Nephron progenitor cell (in vitro differentiated cells): Measurements from ENCODE around the gene COPRS.

Experiments used
- DNase-seq: peaks from one replicate; pipeline ENCODE4 v3.0.0; 2021
- H3K27ac Mint-ChIP-seq: 2 replicates; pipeline ENCODE4 v1.8.0; 2021; ENCODE audit warnings: mild to moderate bottlenecking, moderate library complexity, mixed read lengths
- H3K27me3 Mint-ChIP-seq: 2 replicates; pipeline ENCODE4 v1.8.0; 2021; ENCODE audit warnings: mild to moderate bottlenecking, low read depth, mixed read lengths; ENCODE audit not compliant: poor library complexity
- H3K36me3 Mint-ChIP-seq: 2 replicates; pipeline ENCODE4 v1.8.0; 2021; ENCODE audit warnings: low read depth, mixed read lengths
- H3K4me1 Mint-ChIP-seq: 2 replicates; pipeline ENCODE4 v1.8.0; 2021; ENCODE audit warnings: mixed read lengths
- H3K4me3 Mint-ChIP-seq: 2 replicates; pipeline ENCODE4 v1.8.0; 2021; ENCODE audit warnings: mild to moderate bottlenecking, moderate library complexity, mixed read lengths
- H3K9me3 Mint-ChIP-seq: 2 replicates; pipeline ENCODE4 v1.8.0; 2021; ENCODE audit warnings: mild to moderate bottlenecking, moderate library complexity, mixed read lengths
- CTCF ChIP-seq: fragments of 200-600 bp; sonication (generic); IDR thresholded peaks from 2 replicates; pipeline ENCODE4 v1.5.0; 2021; ENCODE audit warnings: antibody characterized with exemption

COPRS gene

GRCh38 chr17:31877911-31878702 is 19.1 kb upstream of the COPRS start:
- no peak for TF ChIP-seq CTCF
- peaks cover 71% of the 10 kb centered on the region for H3K36me3 Mint-ChIP-seq
- no peaks in the 10 kb centered on the region for H3K9me3 Mint-ChIP-seq
- H3K27me3 Mint-ChIP-seq = no peaks in the 10 kb centered on the region
- H3K4me3 Mint-ChIP-seq = no peak overlapping the region
- H3K27ac Mint-ChIP-seq = no peak overlapping the region
- DNase-seq = no peak
- no peaks in the 10 kb centered on the region for H3K4me1 Mint-ChIP-seq

DNA sequence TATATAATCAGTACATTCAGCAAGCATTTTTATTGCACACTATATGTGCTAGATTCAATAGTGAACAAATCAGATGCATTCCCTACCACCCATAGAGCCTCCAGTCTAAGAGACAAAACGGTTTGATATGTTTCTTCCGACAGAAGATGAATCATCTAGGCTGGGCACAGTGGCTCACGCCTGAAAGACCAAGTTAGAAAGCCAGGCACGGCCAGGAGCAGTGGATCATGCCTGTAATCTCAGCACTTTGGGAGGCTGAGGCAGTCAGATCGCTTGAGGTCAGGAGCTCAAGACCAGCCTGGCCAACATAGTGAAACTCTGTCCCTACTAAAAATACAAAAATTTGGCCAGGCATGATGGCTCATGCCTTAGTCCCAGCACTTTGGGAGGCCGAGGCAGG is 18.3 kb upstream of the COPRS start:
- Mint-ChIP-seq H3K9me3 (no peaks in the 10 kb centered on the region), H3K36me3 (peaks cover 75% of the 10 kb centered on the region), H3K4me3 (no peak overlapping the region), H3K4me1 (no peaks in the 10 kb centered on the region), H3K27ac (no peak overlapping the region), H3K27me3 (no peaks in the 10 kb centered on the region)
- TF ChIP-seq CTCF = no peak
- DNase-seq = no peak

GRCh38 chr17:31875081-31875480 is 16.0 kb upstream of the COPRS start:
- Mint-ChIP-seq H3K36me3 (peaks cover 80% of the 10 kb centered on the region), H3K4me1 (no peaks in the 10 kb centered on the region), H3K27ac (no peak overlapping the region), H3K9me3 (no peaks in the 10 kb centered on the region), H3K27me3 (no peaks in the 10 kb centered on the region), H3K4me3 (no peak overlapping the region)
- TF ChIP-seq CTCF = no peak
- no peak for DNase-seq

DNA sequence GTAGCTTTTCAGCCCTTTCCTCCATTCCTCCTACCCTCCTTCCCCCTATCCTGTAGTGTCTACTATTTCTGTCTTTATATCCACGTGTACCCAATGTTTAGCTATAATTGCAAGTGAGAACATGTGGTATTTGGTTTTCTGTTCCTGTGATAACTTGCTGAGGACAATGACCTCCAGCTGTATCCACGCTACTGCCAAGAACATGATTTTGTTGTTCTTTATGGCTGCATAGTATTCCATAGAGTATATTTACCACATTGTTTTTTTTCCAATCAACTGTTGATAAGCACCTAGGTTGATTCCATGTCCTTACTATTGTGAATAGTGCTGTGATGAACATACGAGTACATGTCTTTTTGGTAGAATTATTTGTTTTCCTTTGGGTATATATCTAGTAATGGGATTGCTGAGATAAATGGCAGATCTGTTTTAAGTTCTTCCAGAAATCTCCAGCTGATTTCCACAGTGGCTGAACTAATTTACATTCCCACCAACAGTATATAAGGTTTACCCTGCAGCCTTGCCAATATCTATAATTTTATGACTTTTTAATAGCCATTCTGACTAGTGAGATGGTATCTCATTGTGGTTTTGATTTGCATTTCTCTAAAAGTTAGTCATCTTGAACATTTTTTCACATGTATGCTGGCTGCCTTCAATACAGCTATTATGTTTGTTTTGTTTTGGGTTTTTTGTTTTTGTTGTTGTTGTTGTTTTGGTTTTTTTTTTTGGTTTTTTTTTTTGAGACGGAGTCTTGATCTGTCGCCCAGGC is 10.9 kb upstream of the COPRS start:
- Mint-ChIP-seq H3K36me3 (peaks cover 85% of the 10 kb centered on the region), H3K9me3 (no peaks in the 10 kb centered on the region), H3K4me3 (no peak overlapping the region), H3K27me3 (no peaks in the 10 kb centered on the region), H3K27ac (no peak overlapping the region), H3K4me1 (no peaks in the 10 kb centered on the region)
- DNase-seq = no peak
- no peak for TF ChIP-seq CTCF

DNA sequence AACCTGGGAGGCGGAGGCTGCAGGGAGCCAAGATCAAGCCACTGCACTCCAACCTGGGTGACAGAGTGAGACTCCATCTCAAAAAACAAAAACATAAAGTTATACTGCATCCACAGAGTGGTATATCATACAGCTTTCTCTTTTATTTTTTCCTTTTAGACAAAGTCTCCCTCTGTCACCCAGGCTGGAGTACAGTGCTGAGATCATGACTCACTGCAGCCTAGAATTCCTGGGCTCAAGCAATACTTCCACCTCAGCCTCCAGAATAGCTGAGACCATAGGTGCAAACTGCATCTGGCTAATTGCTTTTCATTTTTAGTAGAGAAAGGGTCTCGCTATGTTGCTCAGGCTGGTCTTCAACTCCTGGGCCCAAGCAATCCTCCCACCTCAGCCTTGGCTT is 10.0 kb upstream of the COPRS start:
- Mint-ChIP-seq H3K27me3 (no peaks in the 10 kb centered on the region), H3K9me3 (no peaks in the 10 kb centered on the region), H3K36me3 (peaks cover 85% of the 10 kb centered on the region), H3K4me3 (no peak overlapping the region), H3K4me1 (no peaks in the 10 kb centered on the region), H3K27ac (no peak overlapping the region)
- no peak for DNase-seq
- no peak for TF ChIP-seq CTCF
